Mammary epithelial cell (primary cell): ENCODE results near the gene PI4K2A.

Source experiments
- CTCF ChIP-seq, 2 donors: IDR thresholded peaks in 1 of 2; conservative IDR thresholded peaks in 1 of 2; 2 replicates each; pipeline ENCODE4 v1.5.1; 2011 to 2012; ENCODE audit warnings: inconsistent platforms in 2 of 2, low read length in 2 of 2, mild to moderate bottlenecking in 2 of 2, control low read depth in 1 of 2, low read depth in 1 of 2; ENCODE audit not compliant: insufficient read depth in 1 of 2; ENCODE audit errors: extremely low read depth in 1 of 2
- EZH2 ChIP-seq: IDR thresholded peaks from 2 replicates; pipeline ENCODE4 v1.6.1; 2012; ENCODE audit warnings: low read length, inconsistent platforms, borderline replicate concordance

- TF ChIP-seq CTCF (conservative IDR thresholded peaks at IDR 0.05 in 1 of 2, IDR thresholded peaks at IDR 0.05 in 1 of 2; ENCODE audit: extremely low read depth in 1 of 2, insufficient read depth in 1 of 2, low read depth in 1 of 2, low read length in 2 of 2): peak in 1 of 2 donors; percentile 6
- TF ChIP-seq EZH2: no peak
Measured at GRCh38 chr10:97683556-97684367, 43.3 kb downstream of the PI4K2A start.
